ENCODE data around the gene KRT15. TPM values are rescaled to one million over a fixed set of nuclear protein-coding genes. Genes with fewer than 3 reads are reported as not detected.

KRT15 gene
- total RNA-seq, 2 donors from 2014 or later, result not detected

DNA sequence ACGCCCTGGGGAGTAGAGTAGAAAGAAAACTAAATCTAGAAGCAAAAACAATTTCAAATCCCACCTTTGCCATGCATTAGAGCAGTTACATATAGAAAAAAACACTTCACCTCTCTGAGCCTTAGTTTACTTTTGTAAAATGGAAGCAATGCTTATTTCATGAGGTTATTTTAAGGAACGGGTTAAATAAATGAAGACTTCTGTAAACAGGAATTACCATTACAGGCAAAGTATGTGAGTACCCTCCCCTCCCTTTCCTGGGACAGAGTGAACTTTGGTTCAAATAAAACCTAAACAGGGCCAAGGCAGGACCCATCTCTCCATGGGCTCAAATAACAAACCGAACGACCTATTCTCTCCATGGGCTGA, 4.5 kb upstream of the KRT15 start:
- ATAC-seq (replicated peaks), result no peak
- H3K9me3 Mint-ChIP-seq, result no peaks in the 10 kb centered on the region

DNA sequence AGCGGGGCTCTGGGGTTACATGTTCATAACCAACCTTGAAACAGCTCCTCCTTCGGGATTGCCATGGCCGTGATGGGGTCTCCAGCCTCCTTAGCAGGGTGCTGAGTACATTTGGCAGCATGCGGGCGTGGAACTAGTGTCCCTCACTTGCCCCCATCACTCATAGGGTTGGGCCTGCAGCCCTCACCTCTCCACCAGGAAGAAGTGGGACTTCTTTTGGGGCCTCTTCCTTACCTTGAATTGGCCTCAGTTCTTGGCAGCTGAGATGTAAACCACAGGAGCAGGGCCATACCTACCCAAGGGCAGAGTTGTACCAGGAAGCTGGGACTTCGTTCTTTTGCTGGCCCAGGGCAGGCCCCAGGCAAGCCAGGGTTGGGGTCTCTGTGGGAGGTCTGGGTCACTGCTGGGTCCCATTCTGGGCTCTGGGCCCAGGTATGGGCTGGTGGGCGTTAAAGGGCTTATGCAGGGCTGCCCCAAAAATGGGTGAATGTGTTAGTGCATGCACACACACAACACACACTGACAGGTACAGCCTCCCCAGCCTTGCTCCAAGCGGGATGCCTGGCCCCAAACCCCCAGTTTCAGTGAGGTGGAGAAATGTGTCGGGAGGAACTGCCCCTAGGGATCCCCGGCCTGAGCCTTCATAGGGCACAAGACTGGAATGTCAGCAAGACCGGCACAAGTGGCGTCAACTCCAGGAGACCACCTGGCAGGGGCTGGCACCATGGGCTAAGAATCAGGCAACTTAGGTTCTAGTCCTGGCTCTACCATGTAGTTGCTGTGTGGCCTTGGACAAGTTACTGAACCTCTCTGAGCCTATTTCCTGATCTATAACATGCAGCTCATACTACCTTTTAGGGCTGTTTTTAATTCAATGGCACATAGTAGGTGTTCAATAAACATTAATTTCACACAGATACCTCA, 3.9 kb upstream of the KRT15 start:
- H3K36me3 Mint-ChIP-seq (ENCODE audit: low read depth), result no peaks in the 10 kb centered on the region
- H3K4me3 Mint-ChIP-seq, result no peak overlapping the region
- H3K27me3 Mint-ChIP-seq, result peaks cover 13% of the 10 kb centered on the region
- H3K27ac Mint-ChIP-seq, result no peak overlapping the region
- no peaks in the 10 kb centered on the region for H3K9me3 Mint-ChIP-seq
- ATAC-seq (replicated peaks), result no peak
- H3K4me1 Mint-ChIP-seq, result no peaks in the 10 kb centered on the region

More for the DNA sequence above, 4.5 kb upstream of the KRT15 start:
- no peaks in the 10 kb centered on the region for H3K4me1 Mint-ChIP-seq
- peaks cover 13% of the 10 kb centered on the region for H3K27me3 Mint-ChIP-seq
- H3K4me3 Mint-ChIP-seq, result no peak overlapping the region
- H3K27ac Mint-ChIP-seq, result no peak overlapping the region
- no peaks in the 10 kb centered on the region for H3K36me3 Mint-ChIP-seq (ENCODE audit: low read depth)

DNA sequence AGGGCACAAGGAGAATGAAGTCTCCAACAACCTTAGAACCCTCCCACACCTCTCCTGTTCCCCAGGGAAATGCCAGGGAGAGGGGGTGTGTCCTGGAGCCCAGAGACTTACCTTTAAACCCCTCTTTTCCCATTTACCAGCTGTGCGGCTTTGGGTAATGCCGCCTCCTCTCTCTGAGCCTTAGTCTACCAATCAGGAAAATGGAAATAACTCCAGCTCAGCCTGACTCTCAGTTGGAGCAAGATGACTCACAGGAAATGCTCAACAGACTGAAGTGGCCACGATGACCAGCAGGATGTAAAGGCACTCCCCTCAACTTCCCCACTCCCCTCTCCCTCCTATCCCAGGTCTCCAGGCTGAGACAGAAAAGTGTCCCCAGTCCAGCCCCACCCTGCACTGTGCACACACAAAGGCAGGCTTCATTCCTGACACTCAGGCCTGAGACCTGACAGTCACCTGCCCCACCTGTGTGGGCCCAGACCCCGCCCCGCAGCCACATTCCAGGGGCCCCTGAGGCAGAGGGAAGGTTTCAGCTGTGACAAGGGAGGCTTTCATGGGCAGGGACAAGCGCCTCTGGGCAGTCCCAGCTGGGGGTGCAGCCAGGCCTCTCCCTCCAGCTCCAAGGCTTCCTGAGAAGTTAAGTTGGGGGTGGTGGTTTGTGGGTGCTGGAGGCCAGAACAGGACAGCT, 3.0 kb upstream of the KRT15 start:
- Mint-ChIP-seq H3K4me3 (no peak overlapping the region), H3K36me3 (ENCODE audit: low read depth) (no peaks in the 10 kb centered on the region), H3K4me1 (no peaks in the 10 kb centered on the region), H3K27me3 (peaks cover 4% of the 10 kb centered on the region), H3K27ac (no peak overlapping the region), H3K9me3 (no peaks in the 10 kb centered on the region)
- ATAC-seq (replicated peaks), result no peak

DNA sequence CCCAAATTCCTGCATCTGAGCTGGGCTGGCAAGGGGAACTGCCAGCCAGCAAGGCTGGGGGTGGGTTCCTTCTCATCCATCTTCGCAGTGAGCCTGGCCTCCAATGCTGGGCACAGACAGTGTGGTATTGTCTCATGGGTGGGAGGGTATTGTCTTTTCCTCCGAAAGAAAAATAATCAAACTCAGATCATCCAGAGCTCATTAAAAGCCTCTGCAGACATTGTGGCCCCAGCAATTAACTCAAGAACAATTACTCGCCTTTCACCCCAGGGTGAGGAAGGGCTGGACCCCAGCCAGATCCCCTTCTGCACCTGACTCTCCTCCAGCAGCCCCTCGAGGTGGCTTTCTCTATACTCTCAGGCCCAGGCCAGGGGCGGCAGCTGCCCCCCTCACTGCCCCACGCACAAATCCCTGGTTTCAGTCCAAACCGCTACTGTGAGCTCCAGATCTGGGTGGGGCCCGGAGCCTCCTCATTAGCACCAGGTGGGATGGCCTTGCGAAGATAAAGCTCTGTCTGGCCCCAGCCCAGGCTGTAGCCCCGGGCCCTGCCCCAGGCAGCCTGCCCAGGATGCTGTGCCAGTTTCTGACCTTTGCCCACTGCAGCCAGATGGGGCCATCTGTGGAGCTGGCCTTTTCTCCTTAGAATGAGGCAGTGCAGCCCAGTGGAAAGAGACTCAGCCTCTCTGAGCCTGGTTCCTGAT, 2.3 kb upstream of the KRT15 start:
- no peaks in the 10 kb centered on the region for H3K4me1 Mint-ChIP-seq
- ATAC-seq (replicated peaks), result no peak
- H3K9me3 Mint-ChIP-seq, result no peaks in the 10 kb centered on the region
- H3K36me3 Mint-ChIP-seq (ENCODE audit: low read depth), result no peaks in the 10 kb centered on the region
- no peak overlapping the region for H3K27ac Mint-ChIP-seq
- peaks cover 4% of the 10 kb centered on the region for H3K27me3 Mint-ChIP-seq
- no peak overlapping the region for H3K4me3 Mint-ChIP-seq

DNA sequence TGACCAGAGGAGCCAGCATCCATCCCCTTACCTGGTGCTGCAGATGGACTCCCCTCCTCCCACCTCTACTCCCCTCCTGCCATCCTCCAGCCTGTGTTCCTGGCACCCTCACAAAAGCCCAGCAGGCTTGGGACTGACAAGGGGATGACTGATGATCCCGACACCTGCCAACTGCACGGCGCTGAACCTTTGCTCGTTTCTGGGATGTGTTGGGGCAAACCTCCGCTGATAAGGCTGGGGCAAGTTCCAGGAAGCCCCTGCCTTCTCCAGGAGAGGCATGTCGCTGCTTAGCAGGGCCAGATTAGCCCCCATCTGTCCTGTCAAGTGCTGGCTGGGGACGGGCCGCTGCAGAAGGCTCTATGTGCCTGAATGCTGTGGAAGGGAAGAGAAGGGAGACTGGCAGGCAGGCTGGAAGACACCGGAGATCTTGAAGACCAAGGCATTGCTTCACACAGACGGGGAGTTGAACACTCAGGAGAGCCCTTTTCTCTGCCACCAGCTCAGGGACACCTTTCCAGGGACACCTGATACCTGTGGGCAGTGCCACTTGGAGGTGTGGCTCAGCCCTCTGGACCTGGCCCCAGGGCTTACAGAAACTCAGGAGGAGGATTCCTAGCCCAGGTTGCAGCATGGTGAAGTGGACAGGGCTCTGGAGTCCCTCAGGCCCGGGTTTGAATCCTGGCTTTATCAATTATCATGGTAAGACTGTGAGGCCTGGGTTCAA, 973 bp upstream of the KRT15 start:
- Mint-ChIP-seq H3K27me3 (no peaks in the 10 kb centered on the region), H3K4me3 (no peak overlapping the region), H3K9me3 (no peaks in the 10 kb centered on the region), H3K36me3 (ENCODE audit: low read depth) (no peaks in the 10 kb centered on the region), H3K27ac (no peak overlapping the region), H3K4me1 (no peaks in the 10 kb centered on the region)
- ATAC-seq (replicated peaks), result no peak

DNA sequence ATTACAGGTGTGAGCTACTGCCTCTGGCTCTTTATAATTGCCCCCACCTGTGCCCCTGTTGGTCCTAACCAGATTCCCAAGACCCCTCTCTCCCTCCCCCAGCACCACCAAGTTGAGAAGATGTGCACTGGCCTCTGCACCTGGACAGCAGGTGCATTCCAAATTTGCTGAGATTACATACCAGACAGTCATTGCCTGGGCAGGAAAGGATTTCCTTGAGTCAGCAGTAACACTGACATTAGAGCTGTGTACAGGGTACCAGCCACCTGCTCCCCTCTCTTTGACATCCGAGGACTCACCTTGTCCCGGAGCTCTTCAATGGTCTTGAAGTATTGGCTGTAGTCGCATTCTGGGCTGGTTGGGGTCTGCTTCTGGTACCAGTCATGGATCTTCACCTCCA, 659 bp downstream of the KRT15 start:
- Mint-ChIP-seq H3K27me3 (no peaks in the 10 kb centered on the region), H3K4me1 (no peaks in the 10 kb centered on the region), H3K4me3 (no peak overlapping the region), H3K27ac (no peak overlapping the region), H3K36me3 (ENCODE audit: low read depth) (no peaks in the 10 kb centered on the region), H3K9me3 (no peaks in the 10 kb centered on the region)
- no peak for ATAC-seq (replicated peaks)

DNA sequence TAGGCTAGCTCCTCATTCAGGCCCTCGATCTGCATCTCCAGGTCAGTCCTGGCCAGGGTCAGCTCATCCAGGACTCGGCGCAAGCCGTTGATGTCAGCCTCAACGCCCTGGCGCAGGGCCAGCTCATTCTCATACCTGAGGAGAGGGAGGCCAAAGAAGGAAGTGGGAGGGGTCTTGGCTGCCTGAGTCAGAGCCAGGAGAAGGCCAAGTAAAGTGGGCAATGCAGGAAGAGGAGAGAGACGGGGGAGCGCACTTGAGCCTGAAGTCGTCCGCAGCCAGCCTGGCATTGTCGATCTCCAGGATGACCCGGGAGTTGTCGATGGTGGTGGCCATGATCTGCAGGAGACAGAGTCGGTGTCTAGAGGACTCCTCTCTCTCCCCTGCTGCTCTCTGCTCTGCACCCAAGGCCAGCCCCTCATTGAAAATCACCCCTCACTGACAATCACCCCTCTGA, 1.8 kb downstream of the KRT15 start:
- no peaks in the 10 kb centered on the region for H3K36me3 Mint-ChIP-seq (ENCODE audit: low read depth)

DNA sequence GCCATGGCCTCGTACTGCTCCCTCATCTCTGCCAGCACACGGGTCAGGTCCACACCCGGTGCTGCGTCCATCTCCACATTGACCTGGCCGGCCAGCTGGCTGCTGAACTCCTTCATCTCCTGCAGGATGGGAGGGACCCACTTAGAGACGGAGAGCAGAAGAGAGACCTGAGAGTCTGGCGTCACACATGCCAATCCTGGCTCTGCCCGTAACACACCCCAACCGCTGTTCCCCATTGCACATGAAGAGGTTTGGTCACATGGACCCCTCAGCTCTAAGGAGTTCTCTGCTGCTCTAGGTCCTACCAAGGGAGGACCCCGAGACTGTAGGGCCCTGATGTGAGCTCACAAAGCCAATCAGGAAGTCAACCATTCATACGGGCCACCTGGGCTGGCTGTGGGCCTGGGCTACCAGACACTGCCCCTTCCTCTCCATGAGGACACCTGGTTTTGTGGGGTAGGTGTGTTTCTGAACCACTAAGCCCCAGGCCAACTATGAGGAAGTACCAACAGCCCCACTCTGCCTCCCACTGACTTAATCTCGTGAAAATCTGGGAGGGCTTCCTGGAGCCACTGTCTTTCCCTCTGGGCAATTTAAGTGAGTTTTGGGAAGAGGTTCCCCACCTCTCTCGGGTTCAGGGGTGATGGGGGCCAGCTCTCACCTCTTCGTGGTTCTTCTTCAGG, 2.4 kb downstream of the KRT15 start:
- ATAC-seq (replicated peaks), result no peak

More for the DNA sequence above, 1.8 kb downstream of the KRT15 start:
- Mint-ChIP-seq H3K27me3 (no peaks in the 10 kb centered on the region), H3K4me1 (no peaks in the 10 kb centered on the region), H3K27ac (no peak overlapping the region), H3K9me3 (no peaks in the 10 kb centered on the region), H3K4me3 (no peak overlapping the region)
- no peak for ATAC-seq (replicated peaks)

DNA sequence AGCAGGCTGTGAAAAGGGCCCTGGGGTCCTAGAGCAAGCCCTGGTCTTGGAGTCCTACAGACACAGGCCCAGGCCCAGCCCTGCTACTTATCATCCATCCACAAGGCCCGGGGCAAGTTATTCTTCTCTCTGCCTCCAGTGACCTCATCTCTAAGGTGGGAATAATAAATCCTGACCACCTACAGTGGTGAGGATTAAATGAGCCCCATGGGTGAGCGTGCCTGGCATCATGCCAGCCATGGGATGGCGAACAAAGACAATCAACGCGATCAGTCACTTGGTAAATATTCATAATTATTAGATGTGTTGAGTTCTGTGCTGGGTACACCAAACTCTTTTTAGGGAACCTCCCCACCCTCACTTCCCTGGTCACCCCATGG, 5.5 kb downstream of the KRT15 start:
- ATAC-seq (replicated peaks), result no peak
- Mint-ChIP-seq H3K36me3 (ENCODE audit: low read depth) (no peaks in the 10 kb centered on the region), H3K4me1 (no peaks in the 10 kb centered on the region), H3K27me3 (no peaks in the 10 kb centered on the region), H3K4me3 (no peak overlapping the region), H3K9me3 (no peaks in the 10 kb centered on the region), H3K27ac (no peak overlapping the region)

More for the DNA sequence above, 2.4 kb downstream of the KRT15 start:
- no peak overlapping the region for H3K27ac Mint-ChIP-seq
- H3K9me3 Mint-ChIP-seq, result no peaks in the 10 kb centered on the region
- no peaks in the 10 kb centered on the region for H3K36me3 Mint-ChIP-seq (ENCODE audit: low read depth)
- no peak overlapping the region for H3K4me3 Mint-ChIP-seq
- no peaks in the 10 kb centered on the region for H3K4me1 Mint-ChIP-seq
- no peaks in the 10 kb centered on the region for H3K27me3 Mint-ChIP-seq

DNA sequence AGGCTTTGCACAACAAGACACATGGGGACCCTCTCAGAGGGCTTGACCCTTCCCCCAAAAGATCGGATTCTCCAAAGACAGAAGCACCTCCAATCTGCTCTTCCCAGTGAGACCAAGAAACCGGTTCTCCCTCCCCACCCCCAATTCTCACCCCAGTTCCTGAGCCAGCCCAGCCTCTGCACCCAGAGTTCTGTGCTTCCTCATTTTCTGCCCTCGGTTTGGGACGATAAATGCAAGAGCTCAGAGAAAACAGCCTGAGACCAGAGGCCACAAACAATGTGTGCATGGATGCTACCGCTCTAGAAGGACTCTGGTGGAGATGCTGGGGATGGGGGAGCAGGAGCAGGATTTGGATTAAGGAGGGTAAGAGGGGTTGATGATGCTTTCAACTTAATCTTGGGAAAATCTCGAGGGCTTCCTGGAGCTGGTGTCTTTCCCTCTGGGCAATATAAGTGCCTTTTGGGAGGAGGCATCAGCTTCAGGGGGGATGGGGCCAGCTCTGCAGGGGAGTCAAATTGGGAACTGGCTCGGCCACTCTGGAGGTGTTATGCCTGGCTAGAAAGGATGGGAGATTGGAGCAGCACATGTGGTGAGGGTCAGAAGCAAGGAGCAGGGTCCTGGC, 6.0 kb downstream of the KRT15 start:
- no peaks in the 10 kb centered on the region for H3K27me3 Mint-ChIP-seq
- no peaks in the 10 kb centered on the region for H3K36me3 Mint-ChIP-seq (ENCODE audit: low read depth)
- H3K4me3 Mint-ChIP-seq, result no peak overlapping the region
- no peaks in the 10 kb centered on the region for H3K4me1 Mint-ChIP-seq
- ATAC-seq (replicated peaks), result no peak
- H3K9me3 Mint-ChIP-seq, result no peaks in the 10 kb centered on the region
- H3K27ac Mint-ChIP-seq, result no peak overlapping the region

DNA sequence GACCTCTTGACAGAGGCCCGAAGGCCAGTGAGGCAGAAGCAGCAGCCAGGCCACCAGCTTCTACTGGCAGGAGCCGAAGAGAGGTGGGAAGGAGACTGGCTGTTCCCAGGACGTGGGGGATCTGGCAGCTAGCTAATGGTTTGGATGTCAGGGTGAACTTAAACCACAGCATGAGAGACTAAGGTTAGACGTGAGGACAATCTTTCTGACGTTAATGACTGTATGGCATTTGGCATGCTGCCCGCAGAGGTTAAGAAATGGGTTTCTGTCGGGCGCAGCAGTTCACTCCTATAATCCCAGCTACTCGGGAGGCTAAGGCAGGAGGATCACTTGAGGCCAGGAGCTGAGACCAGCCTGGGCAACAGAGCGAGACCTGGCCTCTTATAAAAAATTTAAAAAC, 7.0 kb downstream of the KRT15 start:
- no peak for ATAC-seq (replicated peaks)
- Mint-ChIP-seq H3K36me3 (ENCODE audit: low read depth) (no peaks in the 10 kb centered on the region), H3K4me1 (no peaks in the 10 kb centered on the region), H3K4me3 (no peak overlapping the region), H3K9me3 (no peaks in the 10 kb centered on the region), H3K27me3 (no peaks in the 10 kb centered on the region), H3K27ac (no peak overlapping the region)

DNA sequence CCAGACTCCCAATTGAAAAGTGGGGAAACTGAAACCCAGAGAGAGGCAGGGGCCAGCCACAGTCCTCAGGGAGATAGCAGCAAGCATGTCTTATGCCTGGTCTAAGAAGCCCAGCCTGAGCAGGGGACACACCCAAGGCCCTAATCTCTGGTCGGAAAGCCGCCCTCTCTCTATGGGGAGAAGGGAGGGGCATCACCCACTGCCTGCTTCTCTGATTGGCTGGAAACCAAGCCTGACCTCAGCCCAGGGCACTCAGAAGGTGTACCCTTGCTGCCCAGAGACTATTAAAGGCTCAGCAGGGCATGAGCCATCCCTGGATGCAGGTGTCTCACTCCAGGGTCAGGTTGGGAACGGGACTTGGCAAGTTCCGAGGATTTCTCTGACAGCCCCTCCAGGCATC, 7.6 kb downstream of the KRT15 start:
- Mint-ChIP-seq H3K4me1 (no peaks in the 10 kb centered on the region), H3K9me3 (no peaks in the 10 kb centered on the region), H3K27me3 (no peaks in the 10 kb centered on the region), H3K36me3 (ENCODE audit: low read depth) (no peaks in the 10 kb centered on the region), H3K4me3 (no peak overlapping the region), H3K27ac (no peak overlapping the region)
- no peak for ATAC-seq (replicated peaks)

DNA sequence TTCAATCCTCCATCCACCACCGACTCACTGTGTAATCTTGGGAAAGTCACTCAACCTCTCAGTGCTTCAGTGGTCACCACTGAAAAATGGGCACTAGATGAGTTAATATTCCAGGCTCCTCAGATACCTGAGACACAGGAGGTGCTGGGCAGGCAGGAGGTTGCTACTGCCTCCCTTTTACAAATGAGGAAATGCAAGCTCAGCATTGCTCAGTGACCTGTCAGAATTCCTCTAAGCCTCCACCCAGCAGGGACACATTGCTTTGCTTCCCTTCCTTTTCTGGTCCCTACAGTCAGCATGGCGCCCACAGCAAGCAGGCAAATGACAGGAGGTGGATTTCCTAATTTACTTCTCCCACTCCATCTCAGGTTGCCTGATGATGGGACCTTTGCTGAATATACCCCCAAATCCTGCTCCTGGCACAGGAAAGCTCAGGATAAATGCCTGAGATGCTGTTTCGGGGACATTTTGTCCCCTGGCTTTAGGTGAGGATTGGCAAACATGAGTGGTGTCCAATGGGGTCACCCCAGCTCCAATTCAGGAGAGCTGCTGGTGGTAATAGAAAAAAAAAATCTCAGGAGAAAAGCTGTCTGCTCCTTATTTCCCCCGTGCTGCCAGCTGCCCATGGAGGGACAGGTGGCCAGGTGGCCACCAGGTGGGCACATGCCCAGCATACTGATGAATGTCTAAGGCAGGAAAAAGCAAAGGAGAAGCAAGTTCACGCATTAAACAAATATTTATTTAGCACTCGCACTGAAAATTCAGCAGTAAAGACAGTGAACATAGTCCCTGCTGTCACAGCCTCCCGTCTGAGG, 8.2 kb downstream of the KRT15 start:
- no peaks in the 10 kb centered on the region for H3K36me3 Mint-ChIP-seq (ENCODE audit: low read depth)
- H3K9me3 Mint-ChIP-seq, result no peaks in the 10 kb centered on the region
- no peak overlapping the region for H3K4me3 Mint-ChIP-seq
- H3K27ac Mint-ChIP-seq, result no peak overlapping the region
- ATAC-seq (replicated peaks), result no peak
- no peaks in the 10 kb centered on the region for H3K4me1 Mint-ChIP-seq
- no peaks in the 10 kb centered on the region for H3K27me3 Mint-ChIP-seq
